NCI-H2196 (cell line): Measurements from ENCODE around the gene KCNE2.
"Not testable (repeated sequence)": the region's sequence is repeated elsewhere in the genome, so short reads cannot be mapped to it uniquely, and the experiment has no call there.

Experiments
- DNase-seq: peaks from one replicate; lab custom pipeline; 2025; ENCODE audit not compliant: unreplicated experiment; lab: John Stamatoyannopoulos, UW

KCNE2 gene

GRCh38 chr21:34406102-34406501 lies 42.3 kb downstream of the KCNE2 start:
- not testable (repeated sequence) for DNase-seq

GRCh38 chr21:34406676-34407075 lies 42.9 kb downstream of the KCNE2 start:
- DNase-seq: not testable (repeated sequence)

- DNase-seq: not testable (repeated sequence)
Measured at GRCh38 chr21:34407294-34407693, 43.5 kb downstream of the KCNE2 start.

- not testable (repeated sequence) for DNase-seq
Measured at GRCh38 chr21:34417448-34418077, 53.8 kb downstream of the KCNE2 start.
